ENCODE measurements around the gene ALLC.

DNA sequence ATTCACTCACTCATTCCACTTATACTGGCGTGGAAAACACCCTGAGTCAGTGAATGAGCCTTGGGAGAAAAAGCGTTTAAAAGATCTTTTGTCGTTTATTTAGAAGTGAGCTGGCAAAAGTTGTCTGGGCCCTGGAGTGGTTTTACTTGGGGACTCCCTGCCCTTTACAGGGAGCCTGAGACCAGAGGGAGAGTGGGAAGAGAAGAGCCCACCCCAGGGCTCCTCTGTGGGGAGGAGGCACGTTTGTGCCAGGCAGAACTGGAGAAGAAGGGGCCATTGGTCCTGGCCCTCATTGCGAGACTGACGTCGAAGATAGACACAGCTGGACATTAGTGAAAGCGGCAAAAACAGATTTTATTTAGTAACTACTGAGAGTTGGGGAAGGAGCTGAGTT, 71.1 kb downstream of the ALLC start:
- no peak for TF ChIP-seq EZH2 (IDR thresholded peaks at IDR 0.05; ENCODE audit: insufficient read depth, poor library complexity, severe bottlenecking)
- no peak for TF ChIP-seq EZH2phosphoT487 (IDR thresholded peaks at IDR 0.05; ENCODE audit: insufficient read depth, low read depth)
